Common myeloid progenitor, CD34-positive (primary cell): ENCODE measurements around the gene PKDCC.

ENCODE experiments used
- CTCF ChIA-PET: fragments of 350-600 bp; sonication (Branson Sonifier 250); formaldehyde crosslinking; loops from one replicate; lab custom pipeline; 2021; ENCODE audit warnings: antibody characterized with exemption; lab: Charles Lee
- POLR2A ChIA-PET: fragments of 350-600 bp; sonication (Branson Sonifier 250); formaldehyde crosslinking; loops from one replicate; lab custom pipeline; 2021; ENCODE audit warnings: antibody characterized with exemption; lab: Charles Lee
- DNase-seq, 3 donors: peaks; one replicate each; pipeline versions ENCODE4 v3.0.0 to v3.0.0-alpha.2; 2013
- H3K27ac ChIP-seq, 2 experiments: 1 replicate in 1 of 2; 2 replicates in 1 of 2; pipeline ENCODE4 v1.7.0; 2013; ENCODE audit warnings: inconsistent platforms in 2 of 2, low read length in 2 of 2, mild to moderate bottlenecking in 2 of 2, low read depth in 1 of 2, moderate library complexity in 1 of 2; ENCODE audit not compliant: severe bottlenecking in 2 of 2, insufficient read depth in 1 of 2, poor library complexity in 1 of 2
- H3K27me3 ChIP-seq, 5 experiments: replicated peaks in 2 of 5; 1 replicate in 3 of 5; 2 replicates in 2 of 5; pipeline versions ENCODE4 v1.6.1 to v1.7.0; 2013; ENCODE audit warnings: low read length in 4 of 5, mild to moderate bottlenecking in 2 of 5, moderate library complexity in 2 of 5, inconsistent platforms in 1 of 5; ENCODE audit not compliant: insufficient read depth in 5 of 5, control insufficient read depth in 4 of 5
- H3K36me3 ChIP-seq, 4 experiments: 1 replicate in 2 of 4; 2 replicates in 2 of 4; pipeline versions ENCODE4 v1.6.1 to v1.7.0; 2013; ENCODE audit warnings: low read length in 3 of 4, control low read depth in 1 of 4, mild to moderate bottlenecking in 1 of 4; ENCODE audit not compliant: control insufficient read depth in 4 of 4, insufficient read depth in 4 of 4
- H3K4me1 ChIP-seq, 4 experiments: 1 replicate in 3 of 4; 2 replicates in 1 of 4; pipeline versions ENCODE4 v1.6.1 to v1.7.1; 2013; ENCODE audit warnings: low read length in 3 of 4, mild to moderate bottlenecking in 3 of 4, control low read depth in 1 of 4, inconsistent platforms in 1 of 4, moderate library complexity in 1 of 4; ENCODE audit not compliant: control insufficient read depth in 4 of 4, insufficient read depth in 4 of 4; ENCODE audit errors: control extremely low read depth in 1 of 4
- H3K4me3 ChIP-seq, 7 experiments: 1 replicate in 4 of 7; 2 replicates in 3 of 7; pipeline versions ENCODE4 v1.5.1 to v1.7.0; 2013; ENCODE audit warnings: mild to moderate bottlenecking in 7 of 7, low read length in 6 of 7, moderate library complexity in 6 of 7, inconsistent platforms in 2 of 7, low read depth in 2 of 7, control low read depth in 1 of 7; ENCODE audit not compliant: insufficient read depth in 4 of 7, control insufficient read depth in 1 of 7; ENCODE audit errors: extremely low read depth in 1 of 7
- H3K9me3 ChIP-seq, 5 experiments: 1 replicate in 4 of 5; 2 replicates in 1 of 5; pipeline versions ENCODE4 v1.6.1 to v1.7.1; 2013; ENCODE audit warnings: low read length in 4 of 5, mild to moderate bottlenecking in 2 of 5, inconsistent platforms in 1 of 5, low read depth in 1 of 5, moderate library complexity in 1 of 5; ENCODE audit not compliant: control insufficient read depth in 4 of 5, insufficient read depth in 2 of 5; ENCODE audit errors: control extremely low read depth in 1 of 5
- WGBS: methylation state at CpG from one replicate; pipeline ENCODE4 v1.1.5; 2013; ENCODE audit not compliant: insufficient coverage; 5-methylcytosine and 5-hydroxymethylcytosine counted together

Gene PKDCC

DNA sequence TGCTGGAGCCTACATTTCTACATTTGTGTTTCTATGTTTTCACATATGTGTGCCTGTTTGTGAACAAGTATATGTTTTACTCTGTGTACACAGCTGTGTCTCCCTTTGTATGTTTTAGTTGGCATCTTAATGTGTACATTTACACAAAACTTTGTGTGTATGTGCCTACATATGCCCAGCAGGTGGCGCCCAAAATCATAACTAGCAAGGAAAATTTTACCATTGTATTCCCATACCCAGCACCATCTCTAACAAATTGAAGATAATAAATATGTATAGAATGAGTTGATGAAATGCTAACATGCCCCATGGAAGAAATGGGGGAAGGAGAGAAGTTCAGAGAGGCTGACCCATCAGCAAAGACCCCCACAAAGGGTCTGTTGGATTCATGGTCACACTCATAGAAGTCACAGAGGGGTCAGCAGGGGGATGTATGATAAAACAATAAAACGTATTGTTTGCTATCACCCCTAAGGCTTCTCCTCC, 48.1 kb downstream of the PKDCC start:
- ChIA-PET CTCF (interaction anchor here (0.6 to 17.7 kb wide), 32 partner anchors 9 to 285 kb away, joined by 3 to 505 read pairs (median 4); no protein-coding TSS in a partner anchor), POLR2A (interaction anchor here (0.5 kb wide), 1 partner anchor 46 kb away, joined by 3 read pairs; no protein-coding TSS in a partner anchor)
- Histone ChIP-seq H3K9me3 (peaks cover 0 to 7% (median 0%) of the 10 kb centered on the region in 5 experiments), H3K4me1 (peaks cover 0 to 25% (median 15%) of the 10 kb centered on the region in 4 experiments), H3K27me3 (peaks cover 0 to 18% (median 0%) of the 10 kb centered on the region in 5 experiments), H3K27ac (no peak overlapping the region), H3K4me3 (no peak overlapping the region), H3K36me3 (no peaks in the 10 kb centered on the region)
- DNase-seq = peak; percentile 70 to 85 (median 76)
- WGBS = no CpG with 5 or more reads among the region's 2 CpGs

DNA sequence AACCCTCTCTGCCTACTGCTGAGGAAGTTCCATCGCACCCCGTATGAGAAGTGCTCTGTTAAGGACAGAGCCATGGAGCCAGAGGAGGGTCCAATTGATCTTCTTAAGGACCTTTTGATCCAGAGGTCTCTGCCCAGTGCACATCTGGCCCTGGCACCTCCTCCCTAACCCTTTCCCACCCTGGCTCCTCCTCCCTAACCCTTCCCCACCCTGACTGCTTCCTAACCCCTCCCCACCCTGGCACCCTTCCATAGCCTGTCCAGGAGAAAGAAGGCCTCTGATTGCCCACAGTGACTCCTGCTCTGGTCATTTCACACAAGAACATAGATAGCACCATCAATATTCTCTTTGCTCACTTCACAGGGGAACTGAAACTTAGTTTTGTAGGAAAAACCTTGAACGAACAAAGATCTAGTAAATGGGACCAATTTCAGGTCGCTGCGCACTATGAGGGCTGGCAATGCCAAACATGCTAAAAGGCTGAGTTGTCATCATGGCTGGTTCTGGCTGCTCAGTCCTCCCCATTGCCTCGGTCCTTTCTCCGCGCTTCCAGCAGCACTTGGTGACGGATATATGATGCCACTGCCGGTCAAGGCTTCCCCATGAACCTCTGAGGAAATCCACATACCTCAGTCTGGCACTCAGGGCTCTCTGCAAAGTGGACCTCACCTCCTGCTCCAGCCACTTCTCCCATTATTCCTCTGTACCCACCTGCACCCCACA, 49.2 kb downstream of the PKDCC start:
- H3K4me3 ChIP-seq = no peak overlapping the region
- H3K9me3 ChIP-seq = peaks cover 0 to 7% (median 0%) of the 10 kb centered on the region in 5 experiments
- H3K27ac ChIP-seq = no peak overlapping the region
- CTCF ChIA-PET = interaction anchor here (0.6 to 17.7 kb wide), 27 partner anchors 9 to 245 kb away, joined by 3 to 505 read pairs (median 5); no protein-coding TSS in a partner anchor
- 93% methylated on average over 7 of the region's 10 CpGs for WGBS
- H3K4me1 ChIP-seq = peaks cover 0 to 31% (median 24%) of the 10 kb centered on the region in 4 experiments
- H3K36me3 ChIP-seq = no peaks in the 10 kb centered on the region
- POLR2A ChIA-PET = no interaction called here
- DNase-seq = no peak
- H3K27me3 ChIP-seq = peaks cover 0 to 18% (median 2%) of the 10 kb centered on the region in 5 experiments

DNA sequence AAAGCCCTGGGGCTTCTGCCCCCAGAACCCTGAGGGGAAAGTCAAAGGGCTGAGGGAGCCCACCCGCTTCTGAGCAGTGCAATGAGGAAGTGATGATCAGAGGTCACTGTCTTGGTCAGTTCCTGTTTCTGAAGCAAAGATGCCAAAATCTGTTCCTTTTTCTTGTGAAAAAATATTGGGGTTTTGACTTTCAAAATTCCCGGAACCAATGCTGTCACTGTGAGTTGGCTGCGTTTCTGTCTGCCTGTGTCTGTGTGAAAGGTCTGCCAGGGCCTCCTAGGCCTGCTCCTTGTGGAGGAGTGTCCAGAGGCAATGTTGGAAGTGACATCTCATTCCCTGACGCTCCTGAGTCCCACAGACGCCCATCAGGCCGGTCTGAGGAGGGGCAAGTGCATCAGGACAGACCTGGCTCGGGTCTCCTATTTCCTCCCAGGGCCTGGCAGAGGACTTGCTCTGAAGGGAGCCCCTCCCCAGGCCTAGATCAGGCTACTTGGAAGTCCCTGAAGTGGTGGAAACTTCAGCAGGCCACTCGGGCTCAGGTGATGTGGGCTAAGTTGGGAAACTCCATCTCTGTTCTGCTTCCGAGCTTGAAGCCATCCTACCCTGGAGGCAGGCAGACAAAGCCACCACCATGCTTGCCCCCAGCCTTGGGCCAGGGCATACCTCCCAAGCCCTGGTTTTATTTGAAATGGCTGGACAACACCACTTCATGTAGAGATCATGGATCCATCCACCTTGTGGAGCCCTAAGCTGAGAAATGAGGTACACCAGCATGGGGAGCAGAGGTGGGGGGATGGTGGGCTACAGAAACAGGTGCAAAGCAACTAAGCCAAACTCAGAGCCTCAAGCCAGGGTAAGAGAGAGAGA, 51.0 kb downstream of the PKDCC start:
- H3K27ac ChIP-seq = no peak overlapping the region
- 92% methylated on average over 6 of the region's 9 CpGs for WGBS
- H3K27me3 ChIP-seq = peaks cover 0 to 18% (median 2%) of the 10 kb centered on the region in 5 experiments
- DNase-seq = peak in 2 of 3 donors; percentile 38 to 48
- H3K36me3 ChIP-seq = no peaks in the 10 kb centered on the region
- peaks cover 0 to 41% (median 29%) of the 10 kb centered on the region in 4 experiments for H3K4me1 ChIP-seq
- peaks cover 0 to 7% (median 0%) of the 10 kb centered on the region in 5 experiments for H3K9me3 ChIP-seq
- ChIA-PET POLR2A (no interaction called here), CTCF (interaction anchor here (0.8 to 17.7 kb wide), 6 partner anchors 43 to 226 kb away, joined by 3 to 505 read pairs (median 6); no protein-coding TSS in a partner anchor)
- no peak overlapping the region for H3K4me3 ChIP-seq

DNA sequence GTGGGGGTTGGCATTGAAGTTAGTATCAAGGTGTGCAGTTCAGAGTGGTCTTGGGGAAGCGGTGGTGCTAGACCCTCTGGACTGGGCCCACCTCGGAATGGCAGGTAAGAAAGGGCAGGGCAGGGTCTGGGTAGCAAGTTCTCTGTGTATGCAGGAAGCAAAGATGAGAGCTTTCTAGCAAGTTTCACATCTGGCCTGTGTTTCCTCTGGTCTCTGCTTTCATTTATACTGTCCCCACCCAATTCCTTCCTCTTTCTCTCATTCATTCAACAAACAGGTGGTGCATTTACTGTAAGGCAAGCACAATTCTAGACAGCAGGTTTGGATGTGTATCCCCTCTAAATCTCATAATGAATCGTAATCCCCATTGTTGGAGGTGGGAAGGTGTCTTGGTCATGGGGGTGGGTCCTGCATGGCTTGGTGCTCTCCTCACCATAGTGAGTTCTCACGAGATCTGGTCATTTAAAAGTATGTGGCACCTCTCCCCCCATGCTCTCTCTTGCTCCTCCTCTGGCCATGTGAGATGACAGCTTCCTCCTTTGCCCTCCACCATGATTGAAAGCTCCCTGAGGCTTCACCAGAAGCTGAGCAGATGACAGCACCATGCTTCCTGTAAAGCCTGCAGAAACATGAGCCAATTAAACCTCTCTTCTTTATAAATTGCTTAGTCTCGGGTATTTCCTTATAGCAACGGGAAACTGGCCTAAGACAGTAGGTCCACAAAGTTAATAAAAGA, 51.8 kb downstream of the PKDCC start:
- ChIA-PET POLR2A (no interaction called here), CTCF (interaction anchor here (0.6 to 2.0 kb wide), 7 partner anchors 8 to 229 kb away, joined by 3 to 9 read pairs (median 3); no protein-coding TSS in a partner anchor)
- peaks cover 0 to 18% (median 2%) of the 10 kb centered on the region in 5 experiments for H3K27me3 ChIP-seq
- no peak overlapping the region for H3K27ac ChIP-seq
- no peaks in the 10 kb centered on the region for H3K36me3 ChIP-seq
- H3K9me3 ChIP-seq = peaks cover 0 to 7% (median 0%) of the 10 kb centered on the region in 5 experiments
- peaks cover 5 to 41% (median 29%) of the 10 kb centered on the region in 4 experiments for H3K4me1 ChIP-seq
- no peak overlapping the region for H3K4me3 ChIP-seq
- peak in 2 of 3 donors; percentile 35 to 49 for DNase-seq
- WGBS = 96% methylated on average over 6 of the region's 6 CpGs

DNA sequence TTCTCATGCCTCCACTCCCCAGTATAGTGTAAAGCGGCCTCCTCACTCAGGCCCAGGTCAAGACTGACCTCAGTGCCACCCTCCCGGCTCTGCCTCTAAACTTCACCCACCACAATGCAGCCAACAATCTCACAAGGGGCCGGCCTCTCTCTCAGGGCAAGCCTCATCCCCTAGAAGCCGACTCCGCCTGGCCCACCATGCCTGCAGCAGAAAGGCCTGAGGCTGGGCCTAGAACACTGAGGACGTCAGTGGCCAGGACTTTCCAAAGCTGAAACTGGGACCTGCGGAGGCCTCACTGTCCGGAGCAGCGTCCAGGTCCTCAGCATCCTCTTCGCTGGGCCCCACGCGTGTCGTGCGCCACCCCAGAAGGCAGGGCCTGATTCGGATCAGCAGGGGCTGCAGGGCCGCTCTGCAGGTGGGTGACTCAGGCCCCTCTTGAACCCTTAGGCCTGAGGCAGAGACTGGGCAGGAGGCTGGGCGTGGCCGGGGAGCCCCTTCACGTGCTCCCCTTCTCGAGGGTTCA, 52.9 kb downstream of the PKDCC start:
- WGBS = 90% methylated on average over 14 of the region's 20 CpGs
- Histone ChIP-seq H3K27ac (no peak overlapping the region), H3K36me3 (no peaks in the 10 kb centered on the region), H3K4me3 (peak overlapping the region in 2 of 7 experiments; percentile 39 to 58), H3K27me3 (peaks cover 0 to 22% (median 2%) of the 10 kb centered on the region in 5 experiments), H3K9me3 (peaks cover 0 to 7% (median 0%) of the 10 kb centered on the region in 5 experiments), H3K4me1 (peaks cover 5 to 49% (median 31%) of the 10 kb centered on the region in 4 experiments)
- CTCF ChIA-PET = interaction anchor here (1.2 to 2.0 kb wide), 5 partner anchors 9 to 224 kb away, joined by 3 to 9 read pairs (median 3); no protein-coding TSS in a partner anchor
- no peak for DNase-seq
- POLR2A ChIA-PET = interaction anchor here (0.6 kb wide), 1 partner anchor 12 kb away, joined by 4 read pairs; no protein-coding TSS in a partner anchor
